GM19395 (cell line): ENCODE measurements around the gene SDF4.

ENCODE experiments used
- ATAC-seq: cut with Tn5 transposase; IDR thresholded peaks from one replicate; pipeline ENCODE4 v1.9.1; 2021; ENCODE audit warnings: mild to moderate bottlenecking, moderate library complexity; ENCODE audit not compliant: unreplicated experiment

Gene SDF4

GRCh38 chr1:1242461-1243265 lies 10.9 kb upstream of the SDF4 start:
- no peak for ATAC-seq

GRCh38 chr1:1241588-1242219 lies 9.9 kb upstream of the SDF4 start:
- ATAC-seq, result no peak

GRCh38 chr1:1240822-1241587 lies 9.2 kb upstream of the SDF4 start:
- no peak for ATAC-seq

GRCh38 chr1:1240348-1240732 lies 8.5 kb upstream of the SDF4 start:
- ATAC-seq, result no peak

- no peak for ATAC-seq
Measured at GRCh38 chr1:1239614-1240347, 8.0 kb upstream of the SDF4 start.

- no peak for ATAC-seq
Measured at GRCh38 chr1:1239227-1239613, 7.4 kb upstream of the SDF4 start.

- ATAC-seq, result no peak
Measured at GRCh38 chr1:1238702-1239178, 6.9 kb upstream of the SDF4 start.

- ATAC-seq, result no peak
Measured at GRCh38 chr1:1237874-1238701, 6.3 kb upstream of the SDF4 start.

GRCh38 chr1:1236945-1237873 lies 5.4 kb upstream of the SDF4 start:
- no peak for ATAC-seq

GRCh38 chr1:1236176-1236763 lies 4.5 kb upstream of the SDF4 start:
- no peak for ATAC-seq

GRCh38 chr1:1235016-1235744 lies 3.4 kb upstream of the SDF4 start:
- ATAC-seq, result no peak

GRCh38 chr1:1234180-1234808 lies 2.5 kb upstream of the SDF4 start:
- ATAC-seq, result no peak

GRCh38 chr1:1233567-1233892 lies 1.7 kb upstream of the SDF4 start:
- ATAC-seq, result no peak

- ATAC-seq, result no peak
Measured at GRCh38 chr1:1232796-1233566, 1.2 kb upstream of the SDF4 start.

- ATAC-seq, result peak; percentile 3
Measured at GRCh38 chr1:1232208-1232795, 501 bp upstream of the SDF4 start, which contains the start of gene B3GALT6. B3GALT6 (plus strand) TSS chr1:1232237; CDS start chr1:1232279, 42 bp downstream.

- no peak for ATAC-seq
Measured at GRCh38 chr1:1230656-1231399, 973 bp downstream of the SDF4 start.
